Heart left ventricle (tissue), 13 donors: Measurements from ENCODE around the gene SHISA3.

Experiments used
- CTCF ChIP-seq, 12 donors: fragments of 200-600 bp; sonication (generic) in 4 of 12; IDR thresholded peaks; one replicate each; pipeline versions ENCODE4 v1.5.0 to v1.8.0; 2018 to 2022; ENCODE audit warnings: antibody characterized with exemption in 12 of 12, mild to moderate bottlenecking in 5 of 12
- POLR2A ChIP-seq, 2 donors: fragments of 450-650 bp; IDR thresholded peaks; one replicate each; pipeline ENCODE4 v1.6.1; 2017; ENCODE audit warnings: antibody characterized with exemption in 2 of 2, mild to moderate bottlenecking in 2 of 2, moderate library complexity in 2 of 2
- donor health status: ischemic (EF 13 %, LVEDD 7.1; RV severe dilation, severe dysfunction).
- donor health status: DM: no; HTN: yes; CAD: no.
- donor health status: DM: no; HTN: no; CAD: no.
- donor health status: ischemic (EF 25% LVEDD 6.9; RV normal size, moderate dysfunction).
- donor health status: ischemic (EF 25% LVEDD 5.7; RV mildly dilated, moderate dysfunction).
- donor health status: ischemic (EF 35%, LVEDD 5.7; RV mildly dilated, moderate dysfunction).
- donor health status: nonischemic (EF 11% LVEDD 7.7; RV severe dilation, severe dysfunction).
- donor health status: DM: yes; HTN: yes; CAD: no.
- donor health status: PGD.
- donor health status: ischemic (EF 29% LVEDD 5.4; RV normal size, mild dysfunction).
- donor health status: nonischemic (EF 23%, LVEDD 6.1; RV moderate dilation, normal function).

DNA sequence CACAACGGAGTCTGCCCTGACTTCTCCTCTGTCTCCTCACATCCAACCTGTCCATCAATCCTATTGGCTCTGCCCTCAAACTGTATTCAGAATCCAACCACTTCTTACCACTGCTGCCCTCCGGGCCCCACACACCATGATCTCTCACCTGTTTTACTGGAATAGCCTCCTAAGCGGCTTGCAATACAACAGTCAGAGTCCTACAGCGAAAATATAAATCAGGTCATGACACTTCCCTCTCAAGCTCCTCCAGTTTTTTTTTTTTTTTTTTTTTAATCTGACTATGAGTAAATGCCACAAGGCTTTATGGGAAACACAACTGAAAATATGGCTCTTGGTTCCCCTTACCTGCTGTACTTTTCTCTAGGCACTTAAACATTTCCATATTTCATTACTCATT lies 42.8 kb downstream of the SHISA3 start:
- TF ChIP-seq CTCF (IDR thresholded peaks at IDR 0.05): no peak
- TF ChIP-seq POLR2A (IDR thresholded peaks at IDR 0.05): no peak
